SK-N-SH (cell line): Measurements from ENCODE around the gene TRNT1. TPM values are rescaled to one million over a fixed set of nuclear protein-coding genes. Genes with fewer than 3 reads are reported as not detected.

Source experiments
- CTCF ChIA-PET: fragments of 300-600, 350-600 bp; formaldehyde crosslinking; extraction: SDS; loops from one replicate; lab custom pipeline; 2021; lab: Yijun Ruan, JAX
- POLR2A ChIA-PET: fragments of 350-600 bp; sonication (Branson Sonifier 250); formaldehyde crosslinking; extraction: SDS; loops from one replicate; lab custom pipeline; 2020; ENCODE audit warnings: antibody characterized with exemption, inconsistent platforms; lab: Yijun Ruan, JAX
- DNase-seq: peaks from one replicate; pipeline ENCODE4 v3.0.0; 2012
- H2AFZ ChIP-seq: fragments of 200-600 bp; sonication (generic); 2 replicates; pipeline ENCODE4 v1.8.1; 2016; ENCODE audit warnings: antibody characterized with exemption, mild to moderate bottlenecking, low read depth
- H3F3A ChIP-seq: fragments of 200-600 bp; sonication (generic); replicated peaks from 2 replicates; pipeline ENCODE3; 2016; ENCODE audit warnings: antibody characterized with exemption, mild to moderate bottlenecking; ENCODE audit not compliant: insufficient read depth
- H3K27ac ChIP-seq, 2 experiments: fragments of 200-500 bp in 1 of 2; fragments of 200-600 bp in 1 of 2; sonication (Bioruptor generic) in 1 of 2; sonication (generic), shearing (Covaris generic) in 1 of 2; 2 replicates each; pipeline versions ENCODE4 v1.5.1 to v1.6.1; 2014 to 2016; ENCODE audit warnings: low read depth in 2 of 2, inconsistent platforms in 1 of 2, low read length in 1 of 2, mild to moderate bottlenecking in 1 of 2, mixed read lengths in 1 of 2
- H3K27me3 ChIP-seq: fragments of 200-600 bp; sonication (generic), shearing (Covaris generic); 2 replicates; pipeline ENCODE4 v1.6.1; 2016; ENCODE audit warnings: mixed run types; ENCODE audit not compliant: insufficient read depth
- H3K36me3 ChIP-seq, 2 experiments: fragments of 200-500 bp in 1 of 2; fragments of 200-600 bp in 1 of 2; sonication (Bioruptor generic) in 1 of 2; sonication (generic) in 1 of 2; replicated peaks in 1 of 2; 2 replicates each; pipeline versions ENCODE3 to v1.5.1; 2014 to 2016; ENCODE audit warnings: low read length in 1 of 2, mild to moderate bottlenecking in 1 of 2; ENCODE audit not compliant: insufficient read depth in 2 of 2, control insufficient read depth in 1 of 2
- H3K4me1 ChIP-seq, 2 experiments: fragments of 200-500 bp in 1 of 2; fragments of 200-600 bp in 1 of 2; sonication (Bioruptor generic) in 1 of 2; sonication (generic), shearing (Covaris generic) in 1 of 2; 2 replicates each; pipeline versions ENCODE4 v1.5.1 to v1.6.1; 2014 to 2016; ENCODE audit warnings: low read depth in 1 of 2, low read length in 1 of 2, mixed run types in 1 of 2; ENCODE audit not compliant: insufficient read depth in 2 of 2, control insufficient read depth in 1 of 2
- H3K4me2 ChIP-seq: fragments of 200-600 bp; sonication (generic), shearing (Covaris generic); 2 replicates; pipeline ENCODE4 v1.6.1; 2017; ENCODE audit warnings: mixed run types
- H3K4me3 ChIP-seq, 2 experiments: fragments of 200-500 bp in 1 of 2; fragments of 200-600 bp in 1 of 2; sonication (Bioruptor generic) in 1 of 2; sonication (generic), shearing (Covaris generic) in 1 of 2; 2 replicates each; pipeline versions ENCODE4 v1.5.1 to v1.8.1; 2014 to 2016; ENCODE audit warnings: low read depth in 2 of 2, inconsistent platforms in 1 of 2, low read length in 1 of 2, mild to moderate bottlenecking in 1 of 2, mixed read lengths in 1 of 2, moderate library complexity in 1 of 2
- H3K79me2 ChIP-seq: fragments of 200-600 bp; sonication (generic); 2 replicates; pipeline ENCODE4 v1.8.1; 2017; ENCODE audit warnings: mild to moderate bottlenecking; ENCODE audit not compliant: insufficient read depth
- H3K9ac ChIP-seq: fragments of 200-600 bp; sonication (generic); 2 replicates; pipeline ENCODE4 v1.6.1; 2017; ENCODE audit warnings: mixed run types
- H3K9me2 ChIP-seq: fragments of 200-600 bp; sonication (generic); 2 replicates; pipeline ENCODE4 v1.6.1; 2017; ENCODE audit warnings: mixed run types
- H3K9me3 ChIP-seq: fragments of 200-600 bp; sonication (generic); 2 replicates; pipeline ENCODE4 v1.6.1; 2017; ENCODE audit warnings: mixed run types, mild to moderate bottlenecking, moderate library complexity
- H4K20me1 ChIP-seq: fragments of 200-600 bp; sonication (generic); 2 replicates; pipeline ENCODE4 v1.6.1; 2017; ENCODE audit warnings: mild to moderate bottlenecking, mixed run types; ENCODE audit not compliant: insufficient read depth
- CTCF ChIP-seq: fragments of 200-600 bp; sonication (generic); IDR thresholded peaks from 2 replicates; pipeline ENCODE4 v1.6.1; 2017; ENCODE audit warnings: antibody characterized with exemption, mild to moderate bottlenecking, moderate library complexity
- ELF1 ChIP-seq: IDR thresholded peaks from 2 replicates; pipeline ENCODE4 v1.4.0; 2012
- EZH2phosphoT487 ChIP-seq: fragments of 200-600 bp; sonication (generic); IDR thresholded peaks from 2 replicates; pipeline ENCODE4 v1.6.1; 2017; ENCODE audit warnings: low read depth, mixed run types, mild to moderate bottlenecking, antibody characterized with exemption, moderate library complexity, borderline replicate concordance
- FOSL2 ChIP-seq: IDR thresholded peaks from 2 replicates; pipeline ENCODE4 v1.4.0; 2012; ENCODE audit warnings: low read depth, mild to moderate bottlenecking, moderate library complexity, borderline replicate concordance
- GABPA ChIP-seq: IDR thresholded peaks from 2 replicates; pipeline ENCODE4 v1.4.0; 2012; ENCODE audit warnings: low read depth, mild to moderate bottlenecking
- GATA2 ChIP-seq: sonication (generic); formaldehyde crosslinking; IDR thresholded peaks from 2 replicates; pipeline ENCODE4 v1.5.0; 2020; ENCODE audit warnings: mild to moderate bottlenecking, missing genetic modification reagents
- JUND ChIP-seq: IDR thresholded peaks from 2 replicates; pipeline ENCODE4 v1.4.0; 2012
- MAX ChIP-seq: IDR thresholded peaks from 2 replicates; pipeline ENCODE4 v1.4.0; 2012; ENCODE audit warnings: low read depth
- MEF2A ChIP-seq: IDR thresholded peaks from 2 replicates; pipeline ENCODE4 v1.4.0; 2012; ENCODE audit warnings: low read depth, borderline replicate concordance
- MXI1 ChIP-seq: IDR thresholded peaks from 2 replicates; pipeline ENCODE4 v1.6.1; 2012; ENCODE audit warnings: mild to moderate bottlenecking, low read depth, low read length, improper control_type of control experiment
- NFIC ChIP-seq: IDR thresholded peaks from 2 replicates; pipeline ENCODE4 v1.4.0; 2012; ENCODE audit warnings: borderline replicate concordance
- PBX3 ChIP-seq: IDR thresholded peaks from 2 replicates; pipeline ENCODE4; 2012
- POLR2AphosphoS5 ChIP-seq: IDR thresholded peaks from 2 replicates; pipeline ENCODE4 v1.6.1; 2012; ENCODE audit warnings: low read depth, low read length
- RFX5 ChIP-seq: IDR thresholded peaks from 2 replicates; pipeline ENCODE4 v1.6.1; 2012; ENCODE audit warnings: mild to moderate bottlenecking, improper control_type of control experiment, low read length
- SIN3A ChIP-seq: IDR thresholded peaks from 2 replicates; pipeline ENCODE4 v1.6.1; 2012; ENCODE audit warnings: low read depth, mild to moderate bottlenecking, low read length, moderate library complexity, borderline replicate concordance
- SMC3 ChIP-seq: IDR thresholded peaks from 2 replicates; pipeline ENCODE4 v1.6.1; 2012; ENCODE audit warnings: low read depth, low read length, improper control_type of control experiment
- TCF12 ChIP-seq: IDR thresholded peaks from 2 replicates; pipeline ENCODE4 v1.4.0; 2012
- TEAD4 ChIP-seq: IDR thresholded peaks from 2 replicates; pipeline ENCODE4 v1.4.0; 2012; ENCODE audit warnings: mild to moderate bottlenecking, borderline replicate concordance; ENCODE audit not compliant: insufficient read depth
- USF1 ChIP-seq: IDR thresholded peaks from 2 replicates; pipeline ENCODE4 v1.4.0; 2012; ENCODE audit warnings: low read depth, borderline replicate concordance
- WGBS: methylation state at CpG from one replicate; pipeline ENCODE4 v1.1.6; 2017; ENCODE audit warnings: low lambda C conversion rate; 5-methylcytosine and 5-hydroxymethylcytosine counted together
- polyA plus RNA-seq, 3 experiments: library from polyadenylated mRNA; depleted of rRNA; stranded (reverse); fragments of >200 nt; gene quantifications; 2 replicates each; pipeline ENCODE4 v1.2.3, GENCODE V29; 2012

The TRNT1 gene
- polyA plus RNA-seq, 1 of the 3 experiments (the other 2 are of a cell fraction): 7.4 TPM

- Histone ChIP-seq H3F3A (no peaks in the 10 kb centered on the region), H3K27ac (no peak overlapping the region), H3K36me3 (no peaks in the 10 kb centered on the region), H3K79me2 (no peaks in the 10 kb centered on the region), H3K9me2 (no peaks in the 10 kb centered on the region), H4K20me1 (no peaks in the 10 kb centered on the region), H3K4me3 (no peak overlapping the region), H3K4me1 (no peaks in the 10 kb centered on the region), H3K9me3 (no peaks in the 10 kb centered on the region), H3K4me2 (no peak overlapping the region), H2AFZ (no peak overlapping the region), H3K27me3 (no peaks in the 10 kb centered on the region), H3K9ac (no peak overlapping the region)
- ChIA-PET POLR2A (no interaction called here), CTCF (no interaction called here)
- TF ChIP-seq TEAD4 (no peak), ELF1 (no peak), MEF2A (no peak), GATA2 (no peak), CTCF (no peak), GABPA (no peak), USF1 (no peak), SMC3 (no peak), RFX5 (no peak), PBX3 (no peak), TCF12 (no peak), MXI1 (no peak), FOSL2 (no peak), SIN3A (no peak), MAX (no peak), EZH2phosphoT487 (no peak), JUND (no peak), POLR2AphosphoS5 (no peak), NFIC (no peak)
- DNase-seq: no peak
- WGBS: 42% methylated on average over 5 of the region's 5 CpGs
These were observed 46.4 kb upstream of the TRNT1 start for GRCh38 chr3:3080309-3080708.
